ENCODE results near the gene SLC19A1. TPM values are rescaled to one million over a fixed set of nuclear protein-coding genes. Genes with fewer than 3 reads are reported as not detected.

SLC19A1 gene
- total RNA-seq, 1 donor from 2014 or later: 53.3 TPM

- Mint-ChIP-seq H3K4me1 (ENCODE audit: low read depth, unreplicated experiment) (no peaks in the 10 kb centered on the region), H3K4me3 (ENCODE audit: unreplicated experiment) (no peak overlapping the region), H3K27me3 (ENCODE audit: unreplicated experiment) (peaks cover 8% of the 10 kb centered on the region), H3K36me3 (ENCODE audit: unreplicated experiment) (peaks cover 38% of the 10 kb centered on the region), H3K9me3 (ENCODE audit: unreplicated experiment) (peaks cover 10% of the 10 kb centered on the region), H3K27ac (ENCODE audit: unreplicated experiment) (no peak overlapping the region)
- no peak for TF ChIP-seq CTCF (IDR thresholded peaks at IDR 0.05; ENCODE audit: partially characterized antibody, unreplicated experiment)
- DNase-seq: no peak
Observed at GRCh38 chr21:45589686-45590245, 47.5 kb upstream of the SLC19A1 start.

DNA sequence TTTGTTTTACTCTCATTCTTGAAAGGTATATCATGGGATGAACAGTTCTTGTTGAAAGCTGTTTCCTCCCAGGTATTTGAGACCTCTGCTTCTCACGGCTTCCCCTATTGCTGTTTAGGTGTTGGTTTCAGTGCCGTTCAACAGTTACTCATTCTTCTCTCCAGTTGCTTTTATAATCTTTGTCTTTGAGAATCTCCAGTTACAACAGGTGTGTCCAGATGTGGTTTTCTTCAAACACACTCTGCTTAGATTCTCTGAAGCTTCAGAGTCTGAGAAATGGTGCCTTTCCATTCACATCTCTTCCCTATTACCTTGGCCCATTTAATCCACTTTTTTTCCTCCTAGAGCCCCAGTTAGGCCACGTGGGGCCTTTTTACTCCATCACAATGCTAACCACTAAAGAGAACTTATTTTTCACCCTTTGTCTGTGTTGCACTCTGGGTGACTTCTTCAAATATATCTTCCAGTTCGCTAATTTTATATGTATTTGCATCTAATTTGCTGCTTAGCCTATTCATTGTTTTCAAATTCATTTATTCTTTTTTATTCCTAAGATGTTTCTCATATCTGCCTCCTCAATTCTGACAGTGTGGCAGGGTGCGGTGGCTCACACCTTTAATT is 46.7 kb upstream of the SLC19A1 start:
- DNase-seq: no peak
- Mint-ChIP-seq H3K27me3 (ENCODE audit: unreplicated experiment) (peaks cover 6% of the 10 kb centered on the region), H3K4me3 (ENCODE audit: unreplicated experiment) (no peak overlapping the region), H3K36me3 (ENCODE audit: unreplicated experiment) (peaks cover 35% of the 10 kb centered on the region), H3K27ac (ENCODE audit: unreplicated experiment) (no peak overlapping the region), H3K9me3 (ENCODE audit: unreplicated experiment) (peaks cover 10% of the 10 kb centered on the region), H3K4me1 (ENCODE audit: low read depth, unreplicated experiment) (no peaks in the 10 kb centered on the region)
- TF ChIP-seq CTCF (IDR thresholded peaks at IDR 0.05; ENCODE audit: partially characterized antibody, unreplicated experiment): no peak

GRCh38 chr21:45588086-45588825 is 46.0 kb upstream of the SLC19A1 start:
- Mint-ChIP-seq H3K4me1 (ENCODE audit: low read depth, unreplicated experiment) (no peaks in the 10 kb centered on the region), H3K9me3 (ENCODE audit: unreplicated experiment) (peaks cover 10% of the 10 kb centered on the region), H3K27me3 (ENCODE audit: unreplicated experiment) (peaks cover 5% of the 10 kb centered on the region), H3K4me3 (ENCODE audit: unreplicated experiment) (no peak overlapping the region), H3K27ac (ENCODE audit: unreplicated experiment) (no peak overlapping the region), H3K36me3 (ENCODE audit: unreplicated experiment) (peaks cover 31% of the 10 kb centered on the region)
- DNase-seq: no peak
- no peak for TF ChIP-seq CTCF (IDR thresholded peaks at IDR 0.05; ENCODE audit: partially characterized antibody, unreplicated experiment)

GRCh38 chr21:45586289-45586858 is 44.1 kb upstream of the SLC19A1 start:
- no peak for TF ChIP-seq CTCF (IDR thresholded peaks at IDR 0.05; ENCODE audit: partially characterized antibody, unreplicated experiment)
- DNase-seq: no peak
- no peak overlapping the region for H3K27ac Mint-ChIP-seq (ENCODE audit: unreplicated experiment)
- peaks cover 7% of the 10 kb centered on the region for H3K27me3 Mint-ChIP-seq (ENCODE audit: unreplicated experiment)
- peaks cover 39% of the 10 kb centered on the region for H3K36me3 Mint-ChIP-seq (ENCODE audit: unreplicated experiment)
- H3K4me3 Mint-ChIP-seq (ENCODE audit: unreplicated experiment): no peak overlapping the region
- no peaks in the 10 kb centered on the region for H3K4me1 Mint-ChIP-seq (ENCODE audit: low read depth, unreplicated experiment)
- peaks cover 10% of the 10 kb centered on the region for H3K9me3 Mint-ChIP-seq (ENCODE audit: unreplicated experiment)
